HTR-8/SVneo (cell line): ENCODE data around the gene GDI2.
"Not testable (repeated sequence)": the region's sequence is repeated elsewhere in the genome, so short reads cannot be mapped to it uniquely, and the experiment has no call there.

ENCODE experiments used
- DNase-seq: peaks from one replicate; pipeline ENCODE4 v3.0.0; 2011; ENCODE audit warnings: low spot score, mixed read lengths; ENCODE audit not compliant: insufficient read length
- FAIRE-seq: peaks from 2 replicates; lab custom pipeline; 2011; peaks lifted over from hg19 to GRCh38; lab: Jason Lieb, UNC

GDI2 gene

GRCh38 chr10:5829267-5829666, 16.0 kb upstream of the GDI2 start:
- FAIRE-seq (no peak), DNase-seq (no peak)

- DNase-seq = no peak
- no peak for FAIRE-seq
Observed at GRCh38 chr10:5828725-5829124, 15.5 kb upstream of the GDI2 start.

DNA sequence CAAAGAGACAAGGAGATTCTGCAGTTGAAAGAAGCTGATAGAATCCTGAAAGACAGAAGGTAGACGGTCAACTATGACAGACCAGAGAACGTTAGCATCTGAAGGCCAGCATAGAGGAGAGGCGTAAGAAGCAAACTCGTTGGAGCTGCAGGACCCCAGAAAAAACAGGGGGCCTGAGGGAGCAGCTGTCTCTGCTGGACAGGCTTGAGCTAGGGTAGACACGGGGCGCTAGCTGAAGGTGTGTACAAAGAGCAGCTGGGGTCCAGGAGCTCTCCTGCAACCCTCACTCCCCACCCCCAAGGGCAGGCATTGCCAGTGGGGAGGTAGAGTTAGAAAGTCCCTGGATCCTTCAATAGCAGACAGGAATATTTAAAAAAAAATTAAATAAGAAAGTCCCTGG, 14.6 kb upstream of the GDI2 start:
- DNase-seq = no peak
- no peak for FAIRE-seq

DNA sequence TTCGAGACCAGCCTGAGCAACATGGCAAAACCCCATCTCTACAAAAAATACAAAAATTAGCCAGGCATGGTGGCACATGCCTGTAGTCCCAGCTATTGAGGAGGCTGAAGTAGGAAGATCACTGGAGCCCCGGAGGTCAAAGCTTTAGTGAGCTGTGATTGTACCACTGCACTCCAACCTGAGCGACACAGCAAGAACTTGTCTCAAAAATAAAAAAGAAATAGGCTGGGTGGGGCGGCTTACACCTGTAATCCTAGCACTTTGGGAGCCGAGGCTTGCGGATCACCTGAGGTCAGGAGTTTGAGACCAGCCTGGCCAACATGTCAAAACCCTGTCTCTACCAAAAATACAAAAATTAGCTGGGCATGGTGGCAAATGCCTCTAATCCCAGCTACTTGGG, 13.3 kb upstream of the GDI2 start:
- DNase-seq, FAIRE-seq: not testable (repeated sequence)

- FAIRE-seq (no peak), DNase-seq (no peak)
Observed at GRCh38 chr10:5818894-5819293, 5.7 kb upstream of the GDI2 start.

DNA sequence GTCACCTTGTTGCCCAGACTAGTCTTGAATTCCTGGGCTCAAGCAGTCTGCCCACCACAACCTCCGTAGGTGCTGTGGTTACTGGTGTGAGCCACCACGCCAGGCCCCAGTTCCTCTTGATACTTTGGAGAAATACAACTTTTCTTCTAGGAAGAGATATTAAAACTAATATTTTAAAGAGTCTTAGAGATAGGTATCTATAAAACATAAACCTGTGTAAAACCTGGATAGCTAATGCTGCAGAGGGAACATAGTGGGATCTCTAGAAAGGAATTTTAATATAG, 4.8 kb upstream of the GDI2 start:
- no peak for DNase-seq
- no peak for FAIRE-seq

DNA sequence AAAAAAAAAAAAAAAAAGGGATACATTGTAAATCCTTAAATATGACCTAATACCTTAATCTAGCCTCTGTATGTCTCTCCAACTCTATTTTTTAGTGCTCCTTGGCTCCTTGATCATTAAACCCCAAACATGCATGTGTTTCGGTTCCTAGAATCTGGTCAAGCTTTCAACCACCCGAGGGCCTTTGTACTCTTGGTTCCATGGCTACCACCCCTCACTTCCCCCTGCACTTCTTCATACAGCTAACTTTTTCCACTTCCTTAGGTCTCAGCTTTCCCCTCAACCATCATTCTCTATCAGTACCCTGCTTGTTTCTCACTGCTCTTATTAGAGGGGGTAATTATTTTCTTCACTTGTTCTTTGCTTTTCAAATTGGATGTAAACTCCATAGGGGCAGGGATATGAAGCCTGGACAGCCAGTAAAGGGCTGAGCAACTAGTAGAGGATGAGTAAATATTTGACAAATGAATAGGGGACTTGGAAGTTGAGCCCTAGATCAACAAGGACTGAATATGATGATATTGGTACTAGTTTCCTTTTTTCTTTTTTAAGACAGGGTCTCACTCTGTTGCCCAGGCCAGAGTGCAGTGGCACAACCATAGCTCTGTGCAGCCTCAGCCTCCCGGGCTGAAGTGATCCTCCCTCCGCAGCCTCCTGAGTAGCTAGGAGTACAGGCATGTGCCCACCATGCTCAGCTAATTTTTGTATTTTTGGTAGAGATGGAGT, 4.3 kb upstream of the GDI2 start:
- FAIRE-seq = no peak
- DNase-seq = no peak

DNA sequence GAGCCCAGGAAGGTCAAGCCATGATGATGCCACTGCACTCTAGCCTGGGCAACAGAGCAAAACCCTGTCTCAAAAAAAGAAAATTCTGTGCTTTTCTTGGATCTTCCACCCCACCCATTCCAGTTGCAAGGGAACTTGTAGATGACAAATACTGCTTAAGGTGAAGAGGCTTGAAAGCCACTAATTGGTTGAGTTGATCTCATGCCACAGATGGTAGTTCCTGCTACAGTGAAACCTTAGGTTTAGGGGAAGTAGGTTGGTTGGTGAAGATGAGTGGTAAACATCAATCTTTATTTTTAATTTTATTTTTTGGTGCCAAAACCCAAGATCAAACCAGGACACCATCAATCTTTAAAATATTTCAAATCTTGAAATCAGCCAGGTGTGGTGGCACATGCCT, 2.9 kb upstream of the GDI2 start:
- DNase-seq = no peak
- no peak for FAIRE-seq

- DNase-seq (no peak), FAIRE-seq (no peak)
Observed at GRCh38 chr10:5814110-5815107, 1.2 kb upstream of the GDI2 start.

- FAIRE-seq = no peak
Observed at GRCh38 chr10:5813091-5813340, 218 bp downstream of the GDI2 start.

DNA sequence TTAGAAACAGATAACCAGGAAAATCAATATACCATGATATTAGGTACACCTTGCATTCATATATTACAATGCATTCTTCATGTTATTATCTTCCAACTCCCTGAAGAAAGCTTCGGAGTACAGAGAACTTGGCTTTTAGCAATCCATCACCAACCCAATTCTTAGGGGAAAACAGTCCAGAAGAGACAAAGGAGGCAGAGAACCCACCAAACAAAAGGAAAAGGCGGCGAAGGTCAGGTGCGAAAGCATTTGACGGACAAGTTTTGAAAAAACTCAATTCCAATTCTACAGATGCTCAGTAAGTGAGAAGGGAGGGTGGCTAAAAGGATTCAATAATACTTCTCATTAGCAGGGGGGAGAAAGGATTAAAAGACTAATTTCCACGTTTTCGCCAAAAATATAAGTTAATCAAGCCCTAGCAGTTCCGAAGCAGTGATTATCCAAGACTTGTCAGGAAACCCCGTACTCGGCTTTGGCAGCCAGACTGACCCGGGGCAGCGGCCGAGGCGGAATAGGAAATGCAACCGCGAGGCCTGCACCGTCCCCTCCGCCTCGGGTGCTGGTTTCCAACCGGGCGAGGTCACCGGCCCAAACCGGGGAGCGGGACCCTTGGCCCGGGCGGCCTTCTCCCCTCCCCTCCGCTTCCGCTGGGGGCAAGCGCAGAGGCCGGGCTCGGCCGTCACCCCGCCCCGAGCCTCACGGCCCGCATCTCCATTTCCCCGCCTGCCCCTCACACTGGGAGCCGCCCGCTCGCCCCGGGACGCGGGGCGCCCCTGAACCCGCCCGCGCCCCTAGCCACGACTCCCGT, 747 bp downstream of the GDI2 start:
- no peak for FAIRE-seq
- DNase-seq = no peak

More at GRCh38 chr10:5813091-5813340, 218 bp downstream of the GDI2 start:
- DNase-seq = no peak

DNA sequence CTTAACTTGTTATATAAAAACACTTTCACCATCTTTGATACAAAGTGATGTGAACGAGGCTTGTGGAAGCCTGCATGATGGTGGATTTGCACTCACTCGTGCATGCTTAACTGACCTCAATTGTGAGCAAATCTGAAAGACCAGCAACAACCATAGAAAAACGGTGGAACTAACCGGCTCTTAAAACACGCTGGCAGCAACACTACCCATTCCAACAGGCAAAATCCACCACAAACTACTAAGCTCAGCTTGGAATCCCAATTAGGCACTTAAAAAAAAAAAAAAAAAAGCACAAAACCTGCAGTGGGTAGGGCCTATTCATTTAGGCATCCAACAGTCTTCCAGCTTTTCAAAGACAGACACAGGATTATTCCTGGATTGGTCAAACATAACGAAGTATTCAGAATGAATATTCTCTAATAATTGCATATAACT, 1.8 kb downstream of the GDI2 start:
- FAIRE-seq (no peak), DNase-seq (no peak)

GRCh38 chr10:5810225-5810624, 3.0 kb downstream of the GDI2 start:
- DNase-seq = no peak
- FAIRE-seq = no peak

DNA sequence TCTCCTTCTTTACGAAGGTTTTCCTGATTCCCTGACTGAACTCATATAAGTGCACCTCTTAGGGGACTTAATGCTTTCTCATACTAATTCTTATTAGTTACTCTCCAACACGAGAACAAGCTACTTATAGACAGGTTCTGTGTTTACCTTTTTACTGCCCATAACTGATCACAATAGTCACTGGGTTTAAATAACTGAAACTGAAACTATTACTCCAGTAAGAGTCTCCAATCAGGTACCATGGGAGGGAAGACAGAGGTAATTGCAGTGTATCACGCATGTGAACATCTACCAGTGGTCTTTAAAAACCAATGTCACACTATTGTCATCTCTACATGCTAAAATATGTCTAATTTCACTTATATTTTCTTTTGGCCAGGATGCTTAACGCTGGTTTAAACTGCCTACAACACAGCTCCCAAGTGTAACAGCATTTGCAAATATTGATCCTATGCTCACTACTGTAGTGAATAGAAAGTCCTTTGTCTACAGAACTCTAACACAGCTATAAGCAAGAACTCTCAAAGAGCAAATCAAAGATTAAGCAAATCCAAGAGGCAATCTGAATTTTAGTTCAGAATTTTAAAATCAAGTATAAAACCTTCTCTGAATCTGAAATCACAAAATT, 3.6 kb downstream of the GDI2 start:
- FAIRE-seq = no peak
- no peak for DNase-seq

GRCh38 chr10:5808783-5809392, 4.3 kb downstream of the GDI2 start:
- not testable (repeated sequence) for FAIRE-seq, DNase-seq

GRCh38 chr10:5806745-5807144, 6.5 kb downstream of the GDI2 start:
- no peak for DNase-seq
- FAIRE-seq = no peak

GRCh38 chr10:5805711-5806110, 7.5 kb downstream of the GDI2 start:
- FAIRE-seq (no peak), DNase-seq (no peak)

DNA sequence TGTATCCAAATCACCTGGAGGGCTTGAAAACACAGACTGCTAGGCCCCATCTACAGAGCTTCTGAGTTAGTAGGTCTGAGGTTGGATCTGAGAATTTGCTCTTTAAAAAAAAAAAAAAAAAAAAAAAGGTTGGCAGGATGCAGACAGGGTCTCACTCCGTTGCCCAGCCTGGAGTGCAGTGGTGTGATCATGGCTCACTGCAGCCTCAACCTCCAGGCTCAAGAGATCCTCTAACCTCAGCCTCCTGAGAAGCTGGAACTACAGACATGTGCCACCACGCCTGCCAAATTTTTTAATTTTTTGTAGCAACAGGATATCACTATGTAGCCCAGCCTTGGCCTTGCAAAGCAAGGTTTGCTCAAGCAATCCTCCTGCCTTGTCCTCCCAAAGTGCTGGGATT, 8.0 kb downstream of the GDI2 start:
- FAIRE-seq = no peak

GRCh38 chr10:5804386-5804785, 8.8 kb downstream of the GDI2 start:
- no peak for FAIRE-seq
- no peak for DNase-seq

More for the DNA sequence above, 8.0 kb downstream of the GDI2 start:
- no peak for DNase-seq

DNA sequence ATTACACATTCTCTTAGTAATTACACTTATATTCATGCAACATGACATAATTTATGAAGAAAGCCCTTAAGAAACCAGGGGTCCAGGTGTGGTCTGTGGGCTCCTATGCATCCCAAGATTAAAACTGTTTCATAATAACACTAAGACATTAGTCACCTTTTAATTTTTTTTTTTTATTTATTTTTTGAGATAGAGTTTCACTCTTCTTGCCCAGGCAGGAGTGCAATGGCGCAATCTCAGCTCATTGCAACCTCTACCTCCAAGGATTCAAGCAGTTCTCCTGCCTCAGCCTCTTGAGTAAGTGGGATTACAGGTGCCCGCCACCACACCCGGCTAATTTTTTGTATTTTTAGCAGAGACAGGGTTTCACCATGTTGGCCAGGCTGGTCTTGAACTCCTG, 12.5 kb downstream of the GDI2 start:
- FAIRE-seq = no peak

More for the DNA sequence above, 12.5 kb downstream of the GDI2 start:
- no peak for DNase-seq
